Endothelial cell of umbilical vein (primary cell): ENCODE data around the gene TCEANC. TPM values are rescaled to one million over a fixed set of nuclear protein-coding genes. Genes with fewer than 3 reads are reported as not detected.

ENCODE experiments used
- BruUV-seq: library from RNA; stranded (reverse); fragments of 400-500 nt; replicated peaks from 2 replicates; lab custom pipeline; 2021; lab: Mats Ljungman, UMichigan
- CTCF ChIA-PET: fragments of 300-600, 350-600 bp; sonication (Branson Sonifier 250); formaldehyde crosslinking; loops from one replicate; lab custom pipeline; 2021; ENCODE audit warnings: antibody characterized with exemption, inconsistent platforms; lab: Charles Lee
- POLR2A ChIA-PET: fragments of 300-600, 350-600 bp; sonication (Branson Sonifier 250); formaldehyde crosslinking; loops from one replicate; lab custom pipeline; 2021; ENCODE audit warnings: antibody characterized with exemption, inconsistent platforms; lab: Charles Lee
- DNase-seq: peaks from one replicate; pipeline ENCODE4 v3.0.0-alpha.2; 2011; ENCODE audit warnings: low read depth, low spot score
- FAIRE-seq: peaks from 2 replicates; lab custom pipeline; 2011; peaks lifted over from hg19 to GRCh38; lab: Jason Lieb, UNC
- H2AFZ ChIP-seq: 2 replicates; pipeline ENCODE4 v1.6.0; 2012; ENCODE audit warnings: low read depth, low read length, control low read depth, inconsistent platforms
- H3K27ac ChIP-seq: 2 replicates; pipeline ENCODE4 v1.5.1; 2011; ENCODE audit warnings: low read depth, mild to moderate bottlenecking, control low read depth, low read length, moderate library complexity; ENCODE audit not compliant: insufficient read depth
- H3K27me3 ChIP-seq, 2 experiments: 2 replicates each; pipeline versions ENCODE4 v1.6.0 to v1.6.1; 2011; ENCODE audit warnings: low read length in 2 of 2, mixed read lengths in 1 of 2; ENCODE audit not compliant: control insufficient read depth in 2 of 2, insufficient read depth in 2 of 2
- H3K36me3 ChIP-seq, 2 experiments: 2 replicates in 1 of 2; 3 replicates in 1 of 2; pipeline ENCODE4 v1.5.1; 2011; ENCODE audit warnings: low read length in 2 of 2, mild to moderate bottlenecking in 1 of 2, moderate library complexity in 1 of 2; ENCODE audit not compliant: control insufficient read depth in 2 of 2, insufficient read depth in 2 of 2; ENCODE audit errors: extremely low read depth in 1 of 2
- H3K4me1 ChIP-seq: 3 replicates; pipeline ENCODE4 v1.5.1; 2011; ENCODE audit warnings: mild to moderate bottlenecking, low read length; ENCODE audit not compliant: control insufficient read depth, insufficient read depth; ENCODE audit errors: extremely low read depth
- H3K4me2 ChIP-seq: 2 replicates; pipeline ENCODE4 v1.6.1; 2011; ENCODE audit warnings: low read length, control low read depth, mixed read lengths; ENCODE audit not compliant: insufficient read depth
- H3K4me3 ChIP-seq, 3 experiments: fragments of 200-600 bp in 1 of 3; sonication (generic), shearing (Covaris generic) in 1 of 3; replicated peaks in 1 of 3; 2 replicates each; pipeline ENCODE4 v1.5.1; 2011 to 2016; ENCODE audit warnings: control low read depth in 3 of 3, low read length in 3 of 3, mild to moderate bottlenecking in 2 of 3, inconsistent platforms in 1 of 3, low read depth in 1 of 3, moderate library complexity in 1 of 3; ENCODE audit not compliant: insufficient read depth in 1 of 3
- H3K79me2 ChIP-seq: 2 replicates; pipeline ENCODE4 v1.6.0; 2012; ENCODE audit warnings: low read length, inconsistent platforms; ENCODE audit not compliant: control insufficient read depth, insufficient read depth
- H3K9ac ChIP-seq: replicated peaks from 2 replicates; pipeline ENCODE3; 2011; ENCODE audit warnings: low read length, control low read depth; ENCODE audit not compliant: insufficient read depth; ENCODE audit errors: extremely low read depth
- H3K9me1 ChIP-seq: replicated peaks from 3 replicates; pipeline ENCODE4 v1.6.0; 2011; ENCODE audit warnings: mild to moderate bottlenecking, low read length; ENCODE audit not compliant: control insufficient read depth, insufficient read depth; ENCODE audit errors: extremely low read depth
- H3K9me3 ChIP-seq: replicated peaks from 2 replicates; pipeline ENCODE4 v1.5.1; 2012; ENCODE audit warnings: low read length, inconsistent platforms; ENCODE audit not compliant: control insufficient read depth, insufficient read depth
- H4K20me1 ChIP-seq: replicated peaks from 2 replicates; pipeline ENCODE3; 2011; ENCODE audit warnings: mild to moderate bottlenecking, low read length; ENCODE audit not compliant: control insufficient read depth, insufficient read depth; ENCODE audit errors: extremely low read depth
- CTCF ChIP-seq, 2 donors: IDR thresholded peaks; 1 replicate in 1 of 2; 2 replicates in 1 of 2; pipeline ENCODE4 v1.5.1; 2011; ENCODE audit warnings: low read length in 2 of 2, mild to moderate bottlenecking in 2 of 2, moderate library complexity in 2 of 2, control low read depth in 1 of 2, inconsistent platforms in 1 of 2, low read depth in 1 of 2; ENCODE audit not compliant: insufficient read depth in 1 of 2; ENCODE audit errors: extremely low read depth in 1 of 2
- EZH2 ChIP-seq: IDR thresholded peaks from 2 replicates; pipeline ENCODE4 v1.6.1; 2012; ENCODE audit warnings: borderline replicate concordance, low read depth, mild to moderate bottlenecking, moderate library complexity, low read length, inconsistent platforms; ENCODE audit not compliant: severe bottlenecking
- FOS ChIP-seq: IDR thresholded peaks from 2 replicates; pipeline ENCODE4 v1.6.1; 2011; ENCODE audit warnings: mild to moderate bottlenecking, low read length, moderate library complexity, borderline replicate concordance; ENCODE audit not compliant: insufficient read depth
- GATA2 ChIP-seq: IDR thresholded peaks from 2 replicates; pipeline ENCODE4 v1.7.0; 2011; ENCODE audit warnings: low read depth, mild to moderate bottlenecking, moderate library complexity, mixed read lengths, low read length; ENCODE audit not compliant: insufficient read length, insufficient read depth
- JUN ChIP-seq: IDR thresholded peaks from 2 replicates; pipeline ENCODE4 v1.6.1; 2011; ENCODE audit warnings: borderline replicate concordance, low read depth; ENCODE audit not compliant: insufficient read length, insufficient read depth
- MYC ChIP-seq: IDR thresholded peaks from one replicate; pipeline ENCODE4 v1.6.1; 2011; ENCODE audit warnings: mild to moderate bottlenecking, low read depth, low read length
- dilution Hi-C: fragments of 300-500 bp; cut with MboI; formaldehyde crosslinking; loops from one replicate; pipeline ENCODE4 v1.15.0; 2019; ENCODE audit warnings: low sequenced_read_pairs; ENCODE audit not compliant: extremely low pct_ligation_motif_present
- intact Hi-C: fragments of 100-400 bp; cut with micrococcal nuclease; formaldehyde crosslinking; loops from one replicate; pipeline ENCODE4 v1.10.0; 2022
- polyA plus RNA-seq, 4 experiments: library from polyadenylated mRNA; depleted of rRNA in 3 of 4; stranded (reverse) in 3 of 4; unstranded in 1 of 4; fragments of >200 nt; gene quantifications; 2 replicates each; pipeline versions ENCODE4 v1.2.1 to v1.2.3, GENCODE V29; 2011 to 2012; ENCODE audit warnings: missing spikeins in 1 of 4
- total RNA-seq: library from RNA; stranded (reverse); gene quantifications from 2 replicates; pipeline ENCODE4 v1.2.3, GENCODE V29; 2021

The TCEANC gene
- total and polyA plus RNA-seq, 2 donors (not counting 3 experiments of a cell fraction or from before 2014, with no cell fraction given): 0.32 to 0.75 TPM

- H3K27me3 ChIP-seq: no peaks in the 10 kb centered on the region
- intact Hi-C loops (loop anchor here (1.0 kb wide), 2 partner anchors 140 to 699 kb away; no protein-coding TSS in a partner anchor), dilution Hi-C loops (no loop called here)
- CTCF ChIA-PET: interaction anchor here (0.6 to 3.7 kb wide), 26 partner anchors 23 to 841 kb away, joined by 3 to 87 read pairs (median 3); no protein-coding TSS in a partner anchor
- POLR2A ChIA-PET: interaction anchor here (0.8 kb wide), 1 partner anchor 832 kb away, joined by 8 read pairs; no protein-coding TSS in a partner anchor
- FAIRE-seq (peak; percentile 91), DNase-seq (peak; percentile 42)
- no peaks in the 10 kb centered on the region for H3K9me3 ChIP-seq
- no peaks in the 10 kb centered on the region for H4K20me1 ChIP-seq
- TF ChIP-seq MYC: no peak
- TF ChIP-seq GATA2: no peak
- no peak for TF ChIP-seq JUN
- TF ChIP-seq FOS: no peak
- TF ChIP-seq CTCF (IDR thresholded peaks at IDR 0.05; ENCODE audit: extremely low read depth in 1 of 2, insufficient read depth in 1 of 2, low read depth in 1 of 2, low read length in 2 of 2): peak; percentile 46 to 59
- TF ChIP-seq EZH2: no peak
- H3K4me2 ChIP-seq: no peak overlapping the region
- BruUV-seq: no TSS peak
- no peaks in the 10 kb centered on the region for H3K36me3 ChIP-seq
- no peaks in the 10 kb centered on the region for H3K79me2 ChIP-seq
- no peak overlapping the region for H3K27ac ChIP-seq
- H3K9ac ChIP-seq: no peak overlapping the region
- H3K4me3 ChIP-seq: no peak overlapping the region
- no peak overlapping the region for H2AFZ ChIP-seq
- H3K4me1 ChIP-seq: peaks cover 3% of the 10 kb centered on the region
- H3K9me1 ChIP-seq: no peaks in the 10 kb centered on the region
Measured at GRCh38 chrX:13646154-13646549, 6.8 kb upstream of the TCEANC start.
